ENCODE data around the gene ESRRG. TPM values are rescaled to one million over a fixed set of nuclear protein-coding genes. Genes with fewer than 3 reads are reported as not detected.

The ESRRG gene
- total RNA-seq, 4 donors from 2014 or later = 0.13 to 0.76 (median 0.24) TPM

DNA sequence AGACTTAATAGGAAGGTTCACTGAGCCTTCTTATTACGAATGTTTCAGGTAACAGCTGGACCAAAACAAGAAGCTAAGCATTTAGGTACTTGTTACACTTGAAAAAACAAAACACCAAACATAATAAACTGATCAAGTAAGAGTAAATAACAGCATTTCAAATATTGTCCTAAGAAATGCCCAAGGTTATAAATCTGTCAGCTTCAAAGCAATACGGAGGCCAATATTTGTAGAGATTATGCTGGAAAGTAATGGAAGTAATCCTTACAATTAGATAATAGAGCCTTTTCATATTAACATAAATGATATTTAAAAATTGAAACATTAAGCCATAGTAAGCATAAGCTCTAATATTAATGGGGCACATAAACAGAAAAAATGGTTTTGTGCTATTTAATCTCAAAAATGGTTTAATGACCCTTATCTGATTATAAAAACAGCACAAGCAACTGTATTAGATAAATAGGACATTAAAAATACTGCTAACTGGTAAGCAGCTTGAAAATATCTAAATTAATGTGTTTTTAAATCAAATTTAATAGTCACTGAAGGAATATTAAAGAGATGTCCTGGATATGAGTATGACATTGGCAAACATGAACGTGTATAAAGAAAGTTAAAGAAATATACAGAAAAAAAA, 256.9 kb downstream of the ESRRG start:
- H3K4me3 ChIP-seq = no peak overlapping the region
- intact Hi-C loops (cut with DNase I) = no loop called here
- H3K9me3 ChIP-seq = no peaks in the 10 kb centered on the region
- TF ChIP-seq CTCF (IDR thresholded peaks at IDR 0.05) (no peak), POLR2A (IDR thresholded peaks at IDR 0.05) (no peak)
- H3K36me3 ChIP-seq = no peaks in the 10 kb centered on the region
- no peaks in the 10 kb centered on the region for H3K4me1 ChIP-seq
- no peak overlapping the region for H3K27ac ChIP-seq
- H3K27me3 ChIP-seq = no peaks in the 10 kb centered on the region
- 41 to 63% methylated on average over 3 of the region's 3 CpGs for WGBS, 2 donors
- no peak for DNase-seq

- Histone ChIP-seq H3K27me3 (no peaks in the 10 kb centered on the region), H3K4me1 (no peaks in the 10 kb centered on the region), H3K36me3 (no peaks in the 10 kb centered on the region), H3K27ac (no peak overlapping the region), H3K4me3 (no peak overlapping the region), H3K9me3 (no peaks in the 10 kb centered on the region)
- WGBS, 2 donors = 26 to 43% methylated on average over 1 of the region's 1 CpG
- DNase-seq = no peak
- intact Hi-C loops (cut with DNase I) = no loop called here
- TF ChIP-seq POLR2A (IDR thresholded peaks at IDR 0.05) (no peak), CTCF (IDR thresholded peaks at IDR 0.05) (no peak)
Measured at GRCh38 chr1:216464489-216464888, 258.7 kb downstream of the ESRRG start.

- H3K9me3 ChIP-seq = no peaks in the 10 kb centered on the region
- 32 to 38% methylated on average over 3 of the region's 3 CpGs for WGBS, 2 donors
- TF ChIP-seq POLR2A (IDR thresholded peaks at IDR 0.05) (no peak), CTCF (IDR thresholded peaks at IDR 0.05) (no peak)
- H3K36me3 ChIP-seq = no peaks in the 10 kb centered on the region
- DNase-seq = no peak
- no peak overlapping the region for H3K27ac ChIP-seq
- H3K4me3 ChIP-seq = no peak overlapping the region
- intact Hi-C loops (cut with DNase I) = no loop called here
- no peaks in the 10 kb centered on the region for H3K27me3 ChIP-seq
- H3K4me1 ChIP-seq = no peaks in the 10 kb centered on the region
Measured at GRCh38 chr1:216462066-216462775, 261.0 kb downstream of the ESRRG start.

- TF ChIP-seq CTCF (IDR thresholded peaks at IDR 0.05) (no peak), POLR2A (IDR thresholded peaks at IDR 0.05) (no peak)
- H3K4me3 ChIP-seq = no peak overlapping the region
- no peaks in the 10 kb centered on the region for H3K9me3 ChIP-seq
- peaks cover 0 to 6% (median 0%) of the 10 kb centered on the region in 3 donors for H3K4me1 ChIP-seq
- H3K36me3 ChIP-seq = no peaks in the 10 kb centered on the region
- H3K27me3 ChIP-seq = no peaks in the 10 kb centered on the region
- intact Hi-C loops (cut with DNase I) = no loop called here
- H3K27ac ChIP-seq = no peak overlapping the region
- no peak for DNase-seq
Measured at GRCh38 chr1:216461466-216461865, 261.8 kb downstream of the ESRRG start.

DNA sequence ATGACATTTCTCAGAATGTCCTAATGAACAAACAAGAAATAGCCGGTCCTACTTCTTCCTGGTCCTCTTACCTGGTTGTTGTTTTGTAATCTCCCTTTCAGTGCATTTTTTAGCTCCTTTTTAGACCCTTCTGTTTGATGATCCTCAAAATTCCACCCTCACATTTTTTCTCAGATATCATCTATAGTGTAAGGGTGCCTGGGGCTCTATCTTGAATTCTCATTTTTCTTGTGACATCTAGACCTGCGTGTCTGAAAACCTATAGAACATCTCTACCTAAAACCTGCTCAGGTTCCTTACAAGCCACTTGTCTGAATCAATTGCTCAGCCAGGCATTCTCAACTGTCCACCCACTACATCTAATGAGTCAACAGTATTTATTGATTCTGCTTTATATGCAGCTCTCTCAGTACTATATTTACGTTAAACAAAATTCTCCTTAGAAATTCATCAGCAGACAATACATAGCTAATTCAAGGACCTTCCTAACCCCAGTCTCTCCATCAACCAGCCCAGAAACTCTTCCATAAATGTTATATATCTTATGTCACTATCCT, 263.5 kb downstream of the ESRRG start:
- TF ChIP-seq POLR2A (IDR thresholded peaks at IDR 0.05) = no peak
- no peak for TF ChIP-seq CTCF (IDR thresholded peaks at IDR 0.05)
- Histone ChIP-seq H3K27ac (no peak overlapping the region), H3K4me1 (peaks cover 0 to 10% (median 0%) of the 10 kb centered on the region in 3 donors), H3K9me3 (no peaks in the 10 kb centered on the region), H3K27me3 (no peaks in the 10 kb centered on the region), H3K4me3 (no peak overlapping the region), H3K36me3 (no peaks in the 10 kb centered on the region)
- DNase-seq = no peak
- intact Hi-C loops (cut with DNase I) = no loop called here
- WGBS, 2 donors = 79 to 82% methylated on average over 3 of the region's 3 CpGs

Measured in esophagus squamous epithelium (tissue), 5 donors.